Esophagus squamous epithelium (tissue), 5 donors: ENCODE measurements around the gene TP63. TPM values are rescaled to one million over a fixed set of nuclear protein-coding genes. Genes with fewer than 3 reads are reported as not detected.

Source experiments
- DNase-seq: peaks from one replicate; lab custom pipeline; 2025; lab: John Stamatoyannopoulos, UW
- H3K27ac ChIP-seq, 4 donors: fragments of 200-600 bp; sonication (generic); one replicate each; pipeline ENCODE4 v1.5.1; 2016 to 2019; ENCODE audit warnings: mild to moderate bottlenecking in 1 of 4
- H3K27me3 ChIP-seq, 4 donors: fragments of 200-600 bp; sonication (generic); 1 replicate in 3 of 4; 2 replicates in 1 of 4; pipeline versions ENCODE4 v1.5.1 to v1.6.0; 2017 to 2021; ENCODE audit warnings: antibody characterized with exemption in 1 of 4
- H3K36me3 ChIP-seq, 3 donors: fragments of 200-600 bp; sonication (generic); one replicate each; pipeline ENCODE4 v1.5.1; 2016 to 2019
- H3K4me1 ChIP-seq, 3 donors: fragments of 200-600 bp; sonication (generic); one replicate each; pipeline ENCODE4 v1.5.1; 2017 to 2019
- H3K4me3 ChIP-seq, 4 donors: fragments of 200-600 bp; sonication (generic); 1 replicate in 3 of 4; 2 replicates in 1 of 4; pipeline ENCODE4 v1.5.1; 2016 to 2019; ENCODE audit warnings: mild to moderate bottlenecking in 2 of 4, moderate library complexity in 1 of 4
- H3K9me3 ChIP-seq, 3 donors: fragments of 200-600 bp; sonication (generic); one replicate each; pipeline ENCODE4 v1.5.1; 2016 to 2019
- CTCF ChIP-seq, 6 experiments: fragments of 450-650 bp in 4 of 6; fragments of 200-600 bp in 2 of 6; sonication (generic) in 2 of 6; IDR thresholded peaks; one replicate each; pipeline ENCODE4 v1.5.1; 2016 to 2019; ENCODE audit warnings: antibody characterized with exemption in 6 of 6, mild to moderate bottlenecking in 4 of 6, moderate library complexity in 4 of 6
- POLR2A ChIP-seq, 4 donors: fragments of 450-650 bp; IDR thresholded peaks; one replicate each; pipeline ENCODE4 v1.6.1; 2017; ENCODE audit warnings: antibody characterized with exemption in 4 of 4, mild to moderate bottlenecking in 4 of 4, moderate library complexity in 3 of 4
- WGBS, 2 donors: methylation state at CpG; one replicate each; pipeline ENCODE4 v1.1.5; 2018; 5-methylcytosine and 5-hydroxymethylcytosine counted together
- intact Hi-C: fragments of 100-400 bp; cut with DNase I; formaldehyde crosslinking; loops from one replicate; pipeline ENCODE4 v1.15.0; 2022
- total RNA-seq, 4 donors: library from RNA; depleted of rRNA; stranded (reverse); fragments of >200 nt; gene quantifications; one replicate each; pipeline ENCODE4 v1.1.0, GENCODE V29; 2016
- donor health status: DM: yes; HTN: yes; CAD: no.

The TP63 gene
- total RNA-seq, 4 donors from 2014 or later: 111 to 162 (median 137) TPM

DNA sequence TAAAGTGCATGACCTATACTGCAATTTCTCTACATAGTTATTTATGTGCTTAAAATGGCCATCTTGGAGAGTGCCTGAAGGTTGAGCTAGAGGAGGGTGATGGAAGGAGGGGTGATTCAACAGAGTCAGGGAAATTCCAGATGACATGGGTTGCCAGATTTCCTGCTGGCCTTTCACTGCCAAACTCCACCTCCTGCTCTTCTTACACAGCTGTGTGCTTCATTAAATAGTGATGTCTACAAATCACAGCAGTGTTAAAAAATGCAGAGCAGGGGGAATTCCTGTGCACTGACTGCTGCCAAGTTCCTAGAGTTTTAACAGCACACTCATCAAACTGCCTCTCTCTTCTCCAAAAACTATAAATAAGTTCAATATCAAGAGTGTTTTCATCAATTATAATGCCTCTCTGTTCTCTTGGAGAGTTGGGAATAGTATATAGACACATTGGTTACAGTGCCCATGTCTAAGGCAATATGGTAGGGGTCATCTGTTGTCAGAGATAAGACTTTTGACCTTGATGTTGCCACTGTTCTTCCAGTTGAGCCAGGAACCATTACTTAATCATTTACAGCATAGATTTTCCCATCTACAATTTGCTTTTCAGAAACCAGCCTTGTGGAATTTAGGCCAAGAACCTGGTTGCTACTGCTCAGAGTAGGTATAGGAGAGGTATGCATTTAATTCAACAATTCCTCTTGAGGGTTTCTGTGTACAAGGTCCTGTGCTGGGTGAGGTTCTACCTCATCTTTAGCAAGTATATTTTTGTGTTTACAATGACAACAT lies 79.6 kb downstream of the TP63 start:
- TF ChIP-seq CTCF (IDR thresholded peaks at IDR 0.05): no peak
- no peak for TF ChIP-seq POLR2A (IDR thresholded peaks at IDR 0.05)
- intact Hi-C loops: no loop called here

DNA sequence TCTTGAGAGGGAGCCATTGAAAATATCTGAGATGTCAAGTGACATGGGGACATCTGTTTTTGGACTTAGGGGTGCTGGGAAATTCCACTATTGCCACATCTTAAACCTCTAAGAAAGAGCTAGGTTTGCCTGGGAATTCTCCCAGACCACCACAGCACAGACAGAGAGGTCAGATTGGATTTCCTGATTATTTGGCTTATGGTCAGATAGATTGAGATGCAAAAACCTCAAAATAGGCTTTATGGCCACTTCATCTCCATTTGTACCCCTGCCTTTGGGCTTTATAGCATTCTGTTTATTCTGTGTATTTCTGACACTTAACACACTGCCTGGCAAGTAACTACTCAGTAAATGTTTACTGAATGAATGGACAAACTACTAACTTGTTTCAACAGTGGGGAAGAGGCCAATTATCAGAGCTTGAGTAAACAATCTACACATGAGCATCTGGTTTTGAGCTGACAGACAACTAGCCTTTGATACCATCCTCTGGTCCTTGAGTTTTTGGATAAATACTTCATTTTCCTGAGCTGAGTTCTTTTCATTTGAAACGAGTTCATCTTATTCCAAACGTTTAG lies 81.8 kb downstream of the TP63 start:
- no peak for DNase-seq
- Histone ChIP-seq H3K27ac (no peak overlapping the region), H3K9me3 (no peaks in the 10 kb centered on the region), H3K27me3 (no peaks in the 10 kb centered on the region), H3K36me3 (no peaks in the 10 kb centered on the region), H3K4me1 (peaks cover 0 to 17% (median 5%) of the 10 kb centered on the region in 3 donors), H3K4me3 (no peak overlapping the region)
- intact Hi-C loops: no loop called here
- TF ChIP-seq POLR2A (IDR thresholded peaks at IDR 0.05): no peak
- TF ChIP-seq CTCF (IDR thresholded peaks at IDR 0.05): no peak
- WGBS, 2 donors: 56 to 79% methylated on average over 2 of the region's 2 CpGs

More for the DNA sequence above, 79.6 kb downstream of the TP63 start:
- H3K27ac ChIP-seq: peak overlapping the region in 2 of 4 donors; percentile 5 to 7
- no peak for DNase-seq
- H3K4me3 ChIP-seq: no peak overlapping the region
- no peaks in the 10 kb centered on the region for H3K27me3 ChIP-seq
- H3K9me3 ChIP-seq: no peaks in the 10 kb centered on the region
- H3K36me3 ChIP-seq: no peaks in the 10 kb centered on the region
- H3K4me1 ChIP-seq: peaks cover 0 to 17% (median 5%) of the 10 kb centered on the region in 3 donors

DNA sequence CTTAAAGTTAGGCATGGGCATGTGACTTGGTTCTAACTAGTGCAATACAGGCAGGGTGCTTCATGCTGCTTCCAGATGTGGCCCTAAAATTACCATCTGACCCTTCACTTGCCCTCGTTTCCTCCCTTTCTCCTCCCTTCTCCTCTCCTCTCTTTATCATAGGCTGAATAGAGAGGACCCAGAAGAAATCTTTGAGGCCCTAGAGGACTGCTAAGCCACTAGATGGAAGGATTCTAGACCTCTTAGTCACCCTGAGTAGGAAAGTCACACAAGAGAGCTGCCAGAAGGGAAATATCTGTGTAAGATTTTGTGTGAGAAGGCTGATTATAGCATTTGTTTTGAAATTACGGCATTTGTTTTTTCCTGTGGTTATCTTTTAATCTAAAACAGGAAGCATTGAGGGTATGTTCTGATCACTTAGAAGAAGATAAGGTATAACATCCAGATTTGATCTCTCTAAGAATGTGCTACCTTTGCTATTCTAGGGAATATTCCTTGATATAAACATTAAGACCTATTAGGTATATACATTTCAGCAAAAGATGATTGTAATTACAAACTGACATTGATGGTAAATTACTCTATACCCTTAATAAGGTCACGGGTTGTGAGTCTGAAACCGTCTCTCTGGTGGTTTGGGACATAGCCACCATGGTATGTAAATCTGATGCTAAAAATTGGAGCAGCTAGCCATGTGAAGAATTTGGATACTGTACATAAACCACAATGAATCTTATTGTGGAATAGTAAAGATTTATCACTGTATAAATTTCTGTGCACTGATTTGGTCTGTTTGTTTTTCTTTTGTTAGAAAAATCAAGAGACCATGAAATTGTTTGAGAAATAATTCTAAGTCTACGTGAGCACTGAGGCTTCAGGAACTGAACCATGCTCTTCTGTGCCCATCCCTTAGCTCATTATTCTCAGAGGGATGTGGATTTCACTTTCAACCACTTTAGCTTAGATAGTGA lies 84.1 kb downstream of the TP63 start:
- 46 to 65% methylated on average over 5 of the region's 5 CpGs for WGBS, 2 donors
- no peak overlapping the region for H3K4me3 ChIP-seq
- H3K27me3 ChIP-seq: no peaks in the 10 kb centered on the region
- peaks cover 0 to 13% (median 5%) of the 10 kb centered on the region in 3 donors for H3K4me1 ChIP-seq
- intact Hi-C loops: no loop called here
- H3K36me3 ChIP-seq: no peaks in the 10 kb centered on the region
- H3K9me3 ChIP-seq: no peaks in the 10 kb centered on the region
- DNase-seq: no peak
- H3K27ac ChIP-seq: no peak overlapping the region
- TF ChIP-seq CTCF (IDR thresholded peaks at IDR 0.05): no peak
- no peak for TF ChIP-seq POLR2A (IDR thresholded peaks at IDR 0.05)

- no peak for DNase-seq
- intact Hi-C loops: no loop called here
- Histone ChIP-seq H3K36me3 (no peaks in the 10 kb centered on the region), H3K9me3 (no peaks in the 10 kb centered on the region), H3K27ac (no peak overlapping the region), H3K4me3 (no peak overlapping the region), H3K27me3 (no peaks in the 10 kb centered on the region), H3K4me1 (no peaks in the 10 kb centered on the region)
- TF ChIP-seq POLR2A (IDR thresholded peaks at IDR 0.05) (no peak), CTCF (IDR thresholded peaks at IDR 0.05) (no peak)
- WGBS, 2 donors: 41 to 53% methylated on average over 3 to 4 of the region's 4 CpGs
These were observed 87.0 kb downstream of the TP63 start for GRCh38 chr3:189718215-189718614.
